Measurements from ENCODE around the gene RAMP3. TPM values are rescaled to one million over a fixed set of nuclear protein-coding genes. Genes with fewer than 3 reads are reported as not detected.
A peak's percentile ranks its signal among the peaks of the same experiment; 100 is the strongest.

The RAMP3 gene
- total and polyA plus RNA-seq, 10 of the 15 experiments (the other 5 are each of a cell fraction or from before 2014, with no cell fraction given): not detected

DNA sequence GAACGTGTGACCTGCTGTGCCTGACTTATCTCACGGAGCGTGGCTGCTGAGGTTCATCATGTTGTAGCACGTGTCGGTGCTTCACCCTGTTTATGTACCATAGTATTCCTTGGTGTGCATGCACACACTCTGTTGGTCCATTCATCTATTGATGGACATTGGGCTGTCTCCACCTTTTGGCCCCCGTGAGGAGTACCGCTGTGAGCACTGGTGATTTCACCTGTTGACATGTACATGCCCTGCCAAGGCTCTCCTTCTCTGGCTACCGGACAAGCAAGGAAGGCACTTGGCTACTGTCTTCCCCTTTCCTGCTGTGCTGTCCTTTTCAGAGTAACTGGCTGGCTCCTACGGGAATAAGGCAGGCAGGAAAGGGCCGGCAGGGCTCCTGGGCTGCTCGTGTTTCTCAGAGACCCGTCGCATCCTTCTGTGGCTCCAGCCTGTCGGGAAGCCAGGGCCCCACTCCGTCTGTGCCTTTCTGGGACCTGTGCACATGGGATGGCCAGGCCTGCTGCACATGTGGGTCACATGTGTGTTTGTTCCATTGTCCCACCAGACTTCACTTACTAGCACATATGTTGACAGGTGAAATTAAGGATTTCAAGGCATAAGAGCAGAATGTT is 28.3 kb upstream of the RAMP3 start:
- no peaks in the 10 kb centered on the region for H3K4me1 ChIP-seq (ENCODE audit: control insufficient read depth, insufficient read depth, low read length)
- ATAC-seq: no peak
- H3K9me3 ChIP-seq (replicated peaks; ENCODE audit: control insufficient read depth, insufficient read depth, low read length): no peaks in the 10 kb centered on the region
- in situ Hi-C loops (cut with MboI): no loop called here
- no peak overlapping the region for H3K4me3 ChIP-seq
- H3K9ac ChIP-seq (ENCODE audit: control insufficient read depth, insufficient read depth, low read length): no peak overlapping the region
- no peak overlapping the region for H3K4me2 ChIP-seq (ENCODE audit: control insufficient read depth, insufficient read depth)
- SMC1A ChIA-PET (ENCODE audit: uncharacterized antibody, unreplicated experiment): no interaction called here
- intact Hi-C loops (cut with micrococcal nuclease; ENCODE audit: unreplicated experiment): no loop called here
- CTCF ChIA-PET: no interaction called here
- H3K79me2 ChIP-seq (ENCODE audit: control insufficient read depth, insufficient read depth, low read length): no peaks in the 10 kb centered on the region
- H2AFZ ChIP-seq (ENCODE audit: control insufficient read depth, low read depth, low read length): no peak overlapping the region
- no peaks in the 10 kb centered on the region for H3K27me3 ChIP-seq (replicated peaks in 1 of 2; ENCODE audit: control insufficient read depth in 2 of 2, insufficient read depth in 2 of 2, low read length in 1 of 2)
- DNase-seq (ENCODE audit: low read depth, low spot score): no peak
- RAD21 ChIA-PET (ENCODE audit: unreplicated experiment): no interaction called here
- H3K27ac ChIP-seq (ENCODE audit: control insufficient read depth, insufficient read depth): no peak overlapping the region
- no peak for FAIRE-seq
- no peaks in the 10 kb centered on the region for H4K20me1 ChIP-seq (ENCODE audit: control insufficient read depth, insufficient read depth)
- WGBS (ENCODE audit: insufficient coverage, insufficient replicate concordance, low lambda C conversion rate, missing lambda C conversion rate): 65% methylated on average over 15 of the region's 15 CpGs
- H3K36me3 ChIP-seq (ENCODE audit: control insufficient read depth in 2 of 2, insufficient read depth in 2 of 2, low read length in 1 of 2): no peaks in the 10 kb centered on the region
- TF ChIP-seq, protein P1, sequence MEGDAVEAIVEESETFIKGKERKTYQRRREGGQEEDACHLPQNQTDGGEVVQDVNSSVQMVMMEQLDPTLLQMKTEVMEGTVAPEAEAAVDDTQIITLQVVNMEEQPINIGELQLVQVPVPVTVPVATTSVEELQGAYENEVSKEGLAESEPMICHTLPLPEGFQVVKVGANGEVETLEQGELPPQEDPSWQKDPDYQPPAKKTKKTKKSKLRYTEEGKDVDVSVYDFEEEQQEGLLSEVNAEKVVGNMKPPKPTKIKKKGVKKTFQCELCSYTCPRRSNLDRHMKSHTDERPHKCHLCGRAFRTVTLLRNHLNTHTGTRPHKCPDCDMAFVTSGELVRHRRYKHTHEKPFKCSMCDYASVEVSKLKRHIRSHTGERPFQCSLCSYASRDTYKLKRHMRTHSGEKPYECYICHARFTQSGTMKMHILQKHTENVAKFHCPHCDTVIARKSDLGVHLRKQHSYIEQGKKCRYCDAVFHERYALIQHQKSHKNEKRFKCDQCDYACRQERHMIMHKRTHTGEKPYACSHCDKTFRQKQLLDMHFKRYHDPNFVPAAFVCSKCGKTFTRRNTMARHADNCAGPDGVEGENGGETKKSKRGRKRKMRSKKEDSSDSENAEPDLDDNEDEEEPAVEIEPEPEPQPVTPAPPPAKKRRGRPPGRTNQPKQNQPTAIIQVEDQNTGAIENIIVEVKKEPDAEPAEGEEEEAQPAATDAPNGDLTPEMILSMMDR (IDR thresholded peaks at IDR 0.05 in 2 of 3, conservative IDR thresholded peaks at IDR 0.05 in 1 of 3; ENCODE audit: control insufficient read depth in 2 of 3, extremely low read depth in 1 of 3, insufficient read depth in 1 of 3, low read depth in 3 of 3, low read length in 3 of 3): 0 out of 6 replicates have a peak, but pooled peaks of 1 of the 3 experiments have one; percentile 2
- 0 out of 2 replicates have a peak, but pooled peaks have one; percentile 12 for TF ChIP-seq RAD21 (IDR thresholded peaks at IDR 0.05; ENCODE audit: insufficient read depth, low read depth, low read length)
- TF ChIP-seq IRF4 (IDR thresholded peaks at IDR 0.05; ENCODE audit: low read depth, low read length): no peak
- POLR2A ChIA-PET: no interaction called here
- no TSS peak for BruUV-seq (replicated peaks)

DNA sequence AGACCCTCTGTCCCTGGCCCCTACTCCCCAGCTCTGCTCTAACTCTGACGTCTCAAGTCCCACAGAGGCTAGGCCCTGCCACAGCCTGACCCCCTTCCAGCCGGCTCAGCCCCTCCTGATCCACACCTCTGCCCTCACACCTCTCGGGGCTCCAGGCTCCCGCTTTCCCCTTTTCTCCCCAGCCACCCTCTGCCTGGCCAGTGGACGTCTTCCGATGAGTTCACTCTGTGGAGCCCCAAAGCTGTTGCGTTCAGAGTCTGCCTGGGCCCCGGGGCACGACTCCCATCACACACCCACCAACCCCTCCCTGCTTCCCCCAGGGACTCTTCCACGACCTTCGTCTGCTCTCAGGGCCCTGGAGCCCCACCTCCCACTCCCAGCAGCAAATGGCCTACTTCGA is 27.7 kb upstream of the RAMP3 start:
- Histone ChIP-seq H3K36me3 (ENCODE audit: control insufficient read depth in 2 of 2, insufficient read depth in 2 of 2, low read length in 1 of 2) (no peaks in the 10 kb centered on the region), H2AFZ (ENCODE audit: control insufficient read depth, low read depth, low read length) (no peak overlapping the region), H3K9ac (ENCODE audit: control insufficient read depth, insufficient read depth, low read length) (no peak overlapping the region), H3K4me3 (no peak overlapping the region), H3K27ac (ENCODE audit: control insufficient read depth, insufficient read depth) (no peak overlapping the region), H3K9me3 (replicated peaks; ENCODE audit: control insufficient read depth, insufficient read depth, low read length) (no peaks in the 10 kb centered on the region), H3K79me2 (ENCODE audit: control insufficient read depth, insufficient read depth, low read length) (no peaks in the 10 kb centered on the region), H3K4me1 (ENCODE audit: control insufficient read depth, insufficient read depth, low read length) (no peaks in the 10 kb centered on the region), H3K27me3 (replicated peaks in 1 of 2; ENCODE audit: control insufficient read depth in 2 of 2, insufficient read depth in 2 of 2, low read length in 1 of 2) (no peaks in the 10 kb centered on the region), H4K20me1 (ENCODE audit: control insufficient read depth, insufficient read depth) (no peaks in the 10 kb centered on the region), H3K4me2 (ENCODE audit: control insufficient read depth, insufficient read depth) (no peak overlapping the region)
- in situ Hi-C loops (cut with MboI) (loop anchor here (10.0 kb wide), 1 partner anchor 155 kb away; the partner anchor contains the start of gene MYO1G), intact Hi-C loops (cut with micrococcal nuclease; ENCODE audit: unreplicated experiment) (no loop called here)
- WGBS (ENCODE audit: insufficient coverage, insufficient replicate concordance, low lambda C conversion rate, missing lambda C conversion rate): 56% methylated on average over 10 of the region's 12 CpGs
- no peak for TF ChIP-seq ZNF384 (IDR thresholded peaks at IDR 0.05; ENCODE audit: borderline replicate concordance, low read depth, low read length)
- TF ChIP-seq FOXK2 (IDR thresholded peaks at IDR 0.05): no peak
- TF ChIP-seq RB1 (IDR thresholded peaks at IDR 0.05; ENCODE audit: borderline replicate concordance): no peak
- TF ChIP-seq TCF7 (IDR thresholded peaks at IDR 0.05; ENCODE audit: borderline replicate concordance): no peak
- no peak for TF ChIP-seq LARP7 (IDR thresholded peaks at IDR 0.05)
- no peak for TF ChIP-seq BACH1 (IDR thresholded peaks at IDR 0.05; ENCODE audit: borderline replicate concordance)
- no peak for TF ChIP-seq SMC3 (IDR thresholded peaks at IDR 0.05; ENCODE audit: borderline replicate concordance, low read length)
- TF ChIP-seq RUNX3 (IDR thresholded peaks at IDR 0.05; ENCODE audit: low read length): no peak
- no peak for TF ChIP-seq TCF3 (IDR thresholded peaks at IDR 0.05; ENCODE audit: borderline replicate concordance, insufficient read depth, low read depth, low read length)
- TF ChIP-seq, protein P2, sequence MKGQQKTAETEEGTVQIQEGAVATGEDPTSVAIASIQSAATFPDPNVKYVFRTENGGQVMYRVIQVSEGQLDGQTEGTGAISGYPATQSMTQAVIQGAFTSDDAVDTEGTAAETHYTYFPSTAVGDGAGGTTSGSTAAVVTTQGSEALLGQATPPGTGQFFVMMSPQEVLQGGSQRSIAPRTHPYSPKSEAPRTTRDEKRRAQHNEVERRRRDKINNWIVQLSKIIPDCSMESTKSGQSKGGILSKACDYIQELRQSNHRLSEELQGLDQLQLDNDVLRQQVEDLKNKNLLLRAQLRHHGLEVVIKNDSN (IDR thresholded peaks at IDR 0.05; ENCODE audit: borderline replicate concordance, extremely low read length, insufficient read depth, low read depth, low read length): no peak
- TF ChIP-seq ZNF24 (IDR thresholded peaks at IDR 0.05): no peak
- no peak for TF ChIP-seq HDAC6 (IDR thresholded peaks at IDR 0.05; ENCODE audit: unreplicated experiment)
- TF ChIP-seq NFXL1 (IDR thresholded peaks at IDR 0.05; ENCODE audit: borderline replicate concordance): no peak
- POLR2A ChIA-PET: no interaction called here
- no TSS peak for BruUV-seq (replicated peaks)
- SMC1A ChIA-PET (ENCODE audit: uncharacterized antibody, unreplicated experiment): no interaction called here
- no peak for FAIRE-seq
- DNase-seq (ENCODE audit: low read depth, low spot score): no peak
- RAD21 ChIA-PET (ENCODE audit: unreplicated experiment): no interaction called here
- CTCF ChIA-PET: interaction anchor here (1.4 kb wide), 1 partner anchor 156 kb away, joined by 4 read pairs; no protein-coding TSS in a partner anchor
- no peak for ATAC-seq

Measured in GM12878 (cell line).